Gastroesophageal sphincter (tissue), 4 donors: Measurements from ENCODE around the gene SH3RF2. TPM values are rescaled to one million over a fixed set of nuclear protein-coding genes. Genes with fewer than 3 reads are reported as not detected.
"Not testable (repeated sequence)": the region's sequence is repeated elsewhere in the genome, so short reads cannot be mapped to it uniquely, and the experiment has no call there.

Source experiments
- ATAC-seq: fragments of 150-250 bp; one replicate; pipeline ENCODE4 v1.9.1; 2016; ENCODE audit warnings: mild to moderate bottlenecking, moderate library complexity
- H3K27ac ChIP-seq, 4 donors: fragments of 200-600 bp; sonication (generic) in 3 of 4; 1 replicate in 3 of 4; 2 replicates in 1 of 4; pipeline ENCODE4 v1.5.1; 2016 to 2019
- H3K27me3 ChIP-seq: fragments of 200-600 bp; sonication (generic); one replicate; pipeline ENCODE4 v1.5.1; 2019
- H3K36me3 ChIP-seq, 2 donors: fragments of 200-600 bp; sonication (generic); one replicate each; pipeline ENCODE4 v1.5.1; 2019; ENCODE audit warnings: control low read depth in 1 of 2
- H3K4me1 ChIP-seq, 3 donors: fragments of 200-600 bp; sonication (generic); 1 replicate in 2 of 3; 2 replicates in 1 of 3; pipeline ENCODE4 v1.5.1; 2016 to 2019; ENCODE audit warnings: control low read depth in 2 of 3
- H3K4me3 ChIP-seq, 2 donors: fragments of 200-600 bp; sonication (generic); one replicate each; pipeline ENCODE4 v1.5.1; 2019; ENCODE audit warnings: mild to moderate bottlenecking in 1 of 2, moderate library complexity in 1 of 2
- H3K9me3 ChIP-seq, 3 donors: fragments of 200-600 bp; sonication (generic); one replicate each; pipeline ENCODE4 v1.5.1; 2017 to 2019; ENCODE audit warnings: control low read depth in 2 of 3
- CTCF ChIP-seq, 4 experiments: fragments of 200-600 bp in 2 of 4; fragments of 450-650 bp in 2 of 4; sonication (generic) in 1 of 4; IDR thresholded peaks; one replicate each; pipeline ENCODE4 v1.5.1; 2017 to 2019; ENCODE audit warnings: antibody characterized with exemption in 4 of 4, mild to moderate bottlenecking in 2 of 4, moderate library complexity in 2 of 4
- EP300 ChIP-seq: sonication (generic); formaldehyde crosslinking; IDR thresholded peaks from one replicate; pipeline ENCODE4 v1.6.1; 2017; ENCODE audit warnings: antibody characterized with exemption, mild to moderate bottlenecking
- POLR2A ChIP-seq, 2 donors: fragments of 450-650 bp; IDR thresholded peaks; one replicate each; pipeline ENCODE4 v1.6.1; 2017; ENCODE audit warnings: antibody characterized with exemption in 2 of 2, mild to moderate bottlenecking in 2 of 2, moderate library complexity in 1 of 2
- POLR2AphosphoS5 ChIP-seq: sonication (generic); formaldehyde crosslinking; IDR thresholded peaks from one replicate; pipeline ENCODE4 v1.6.1; 2017; ENCODE audit warnings: antibody characterized with exemption
- WGBS, 2 donors: methylation state at CpG; one replicate each; pipeline ENCODE4 v1.1.5; 2018; ENCODE audit warnings: low coverage in 1 of 2; 5-methylcytosine and 5-hydroxymethylcytosine counted together
- total RNA-seq, 4 donors: library from RNA; depleted of rRNA; stranded (reverse); fragments of >200 nt; gene quantifications; one replicate each; pipeline ENCODE4 v1.1.0, GENCODE V29; 2016

SH3RF2 gene
- total RNA-seq: 1 to 10 TPM in 3 of 4 donors, under 1 TPM in 1; 0.27 to 5.2 (median 1.0) TPM

GRCh38 chr5:145936401-145937131 lies at the start of gene SH3RF2:
Gene SH3RF2, plus strand, starts transcription at chr5:145936578. Its CDS starts 1,351 bp downstream, at chr5:145937929.
- H3K4me3 ChIP-seq: peak within 1 kb of the TSS; percentile 11 to 49
- TF ChIP-seq EP300 (no peak), POLR2AphosphoS5 (no peak), CTCF (IDR thresholded peaks at IDR 0.05) (no peak), POLR2A (IDR thresholded peaks at IDR 0.05) (no peak)
- no peaks in the 10 kb centered on the region for H3K27me3 ChIP-seq
- H3K27ac ChIP-seq: peak within 1 kb of the TSS in 3 of 4 donors; percentile 34 to 50 (median 44)
- 4 to 13% methylated on average over 8 to 13 of the region's 28 CpGs for WGBS, 2 donors
- no peaks in the 10 kb centered on the region for H3K36me3 ChIP-seq
- H3K9me3 ChIP-seq: no peaks in the 10 kb centered on the region
- H3K4me1 ChIP-seq: peaks cover 0 to 25% (median 0%) of the 10 kb centered on the region in 3 donors
- peak; percentile 75 for ATAC-seq

- 83 to 88% methylated on average over 3 of the region's 3 CpGs for WGBS, 2 donors
- Histone ChIP-seq H3K27me3 (no peaks in the 10 kb centered on the region), H3K9me3 (peaks cover 0 to 19% (median 0%) of the 10 kb centered on the region in 3 donors), H3K4me1 (no peaks in the 10 kb centered on the region), H3K36me3 (no peaks in the 10 kb centered on the region), H3K27ac (no peak overlapping the region), H3K4me3 (no peak overlapping the region)
- ATAC-seq: no peak
- no peak for TF ChIP-seq EP300
- no peak for TF ChIP-seq POLR2AphosphoS5
- no peak for TF ChIP-seq POLR2A (IDR thresholded peaks at IDR 0.05)
- no peak for TF ChIP-seq CTCF (IDR thresholded peaks at IDR 0.05)
Observed at GRCh38 chr5:145887217-145887616, 49.2 kb upstream of the SH3RF2 start.

- no peak for ATAC-seq
- Histone ChIP-seq H3K27ac (no peak overlapping the region), H3K9me3 (peaks cover 0 to 19% (median 0%) of the 10 kb centered on the region in 3 donors), H3K36me3 (no peaks in the 10 kb centered on the region), H3K4me3 (no peak overlapping the region), H3K27me3 (no peaks in the 10 kb centered on the region), H3K4me1 (no peaks in the 10 kb centered on the region)
- WGBS, 2 donors: 63 to 69% methylated on average over 5 of the region's 5 CpGs
- no peak for TF ChIP-seq EP300
- no peak for TF ChIP-seq POLR2AphosphoS5
- peak in 3 of 4 experiments; percentile 12 to 58 (median 29) for TF ChIP-seq CTCF (IDR thresholded peaks at IDR 0.05)
- TF ChIP-seq POLR2A (IDR thresholded peaks at IDR 0.05): no peak
Observed at GRCh38 chr5:145887976-145888574, 48.3 kb upstream of the SH3RF2 start.

- Histone ChIP-seq H3K36me3 (no peaks in the 10 kb centered on the region), H3K27ac (no peak overlapping the region), H3K4me3 (no peak overlapping the region), H3K9me3 (peaks cover 0 to 19% (median 0%) of the 10 kb centered on the region in 3 donors), H3K4me1 (no peaks in the 10 kb centered on the region), H3K27me3 (no peaks in the 10 kb centered on the region)
- TF ChIP-seq POLR2A (IDR thresholded peaks at IDR 0.05): no peak
- no peak for TF ChIP-seq CTCF (IDR thresholded peaks at IDR 0.05)
- no peak for TF ChIP-seq EP300
- no peak for TF ChIP-seq POLR2AphosphoS5
- no peak for ATAC-seq
- WGBS, 2 donors: 72 to 85% methylated on average over 2 of the region's 2 CpGs
Observed at GRCh38 chr5:145889611-145890010, 46.8 kb upstream of the SH3RF2 start.

- not testable (repeated sequence) for H3K4me1 ChIP-seq, H3K36me3 ChIP-seq, H3K4me3 ChIP-seq, H3K27me3 ChIP-seq, H3K27ac ChIP-seq, ATAC-seq
- 100% methylated on average over 1 of the region's 10 CpGs; no CpG with 5 or more reads in 1 of the 2 donors for WGBS, 2 donors
- H3K9me3 ChIP-seq: peaks cover 0 to 19% (median 0%) of the 10 kb centered on the region in 3 donors
Observed at GRCh38 chr5:145891378-145891777, 45.0 kb upstream of the SH3RF2 start.
